GM23248 (cell line): ENCODE measurements around the gene FAM151A. TPM values are rescaled to one million over a fixed set of nuclear protein-coding genes. Genes with fewer than 3 reads are reported as not detected.
A peak's percentile ranks its signal among the peaks of the same experiment; 100 is the strongest.

ENCODE experiments used
- DNase-seq: peaks from one replicate; pipeline ENCODE4 v3.0.0-alpha.2; 2015
- H2AFZ ChIP-seq: fragments of 200-600 bp; sonication (generic); 2 replicates; pipeline ENCODE4 v1.6.1; 2016; ENCODE audit warnings: antibody characterized with exemption
- H3F3A ChIP-seq: fragments of 200-600 bp; sonication (generic); 2 replicates; pipeline ENCODE4 v1.6.1; 2016; ENCODE audit warnings: mild to moderate bottlenecking, antibody characterized with exemption, mixed run types; ENCODE audit not compliant: insufficient read depth
- H3K27ac ChIP-seq: fragments of 200-600 bp; sonication (generic); 2 replicates; pipeline ENCODE4 v1.5.1; 2016; ENCODE audit warnings: mild to moderate bottlenecking
- H3K27me3 ChIP-seq: fragments of 200-600 bp; sonication (generic); replicated peaks from 2 replicates; pipeline ENCODE4 v1.6.1; 2016; ENCODE audit warnings: mild to moderate bottlenecking; ENCODE audit not compliant: insufficient read depth
- H3K36me3 ChIP-seq: fragments of 200-600 bp; sonication (generic); 2 replicates; pipeline ENCODE4 v1.6.1; 2016; ENCODE audit warnings: low read depth, mild to moderate bottlenecking
- H3K4me1 ChIP-seq: fragments of 200-600 bp; sonication (generic); 2 replicates; pipeline ENCODE4 v1.6.1; 2016; ENCODE audit warnings: mild to moderate bottlenecking; ENCODE audit not compliant: insufficient read depth
- H3K4me2 ChIP-seq: fragments of 200-600 bp; sonication (generic); one replicate; pipeline ENCODE4 v1.6.1; 2016; ENCODE audit warnings: mild to moderate bottlenecking; ENCODE audit not compliant: unreplicated experiment
- H3K4me3 ChIP-seq: fragments of 200-600 bp; sonication (generic); 2 replicates; pipeline ENCODE4 v1.5.1; 2016; ENCODE audit warnings: mild to moderate bottlenecking
- H3K79me2 ChIP-seq: fragments of 200-600 bp; sonication (generic); 2 replicates; pipeline ENCODE4 v1.6.1; 2016; ENCODE audit warnings: mild to moderate bottlenecking; ENCODE audit not compliant: insufficient read depth
- H3K9ac ChIP-seq: fragments of 200-600 bp; sonication (generic); 2 replicates; pipeline ENCODE4 v1.6.1; 2016; ENCODE audit warnings: mild to moderate bottlenecking
- H3K9me2 ChIP-seq: fragments of 200-600 bp; sonication (generic); 2 replicates; pipeline ENCODE4 v1.6.1; 2016; ENCODE audit warnings: mixed run types, mild to moderate bottlenecking, moderate library complexity; ENCODE audit not compliant: insufficient read depth
- H3K9me3 ChIP-seq: fragments of 200-600 bp; sonication (generic); one replicate; pipeline ENCODE4 v1.6.1; 2017; ENCODE audit warnings: low read depth
- H4K20me1 ChIP-seq: fragments of 200-600 bp; sonication (generic); 2 replicates; pipeline ENCODE4 v1.6.0; 2016; ENCODE audit not compliant: insufficient read depth
- EZH2 ChIP-seq: fragments of 200-600 bp; sonication (generic); IDR thresholded peaks from 2 replicates; pipeline ENCODE4 v1.6.1; 2018; ENCODE audit warnings: antibody characterized with exemption, mild to moderate bottlenecking; ENCODE audit not compliant: insufficient read depth, poor library complexity, severe bottlenecking
- EZH2phosphoT487 ChIP-seq: fragments of 200-600 bp; sonication (generic); IDR thresholded peaks from 2 replicates; pipeline ENCODE4 v1.6.1; 2018; ENCODE audit warnings: antibody characterized with exemption, moderate library complexity, mild to moderate bottlenecking, low read depth; ENCODE audit not compliant: insufficient read depth
- WGBS, 2 experiments: methylation state at CpG; one replicate each; pipeline ENCODE4 v1.1.6; 2015 to 2017; ENCODE audit warnings: low lambda C conversion rate in 2 of 2, low coverage in 1 of 2; ENCODE audit errors: missing lambda C conversion rate in 2 of 2; 5-methylcytosine and 5-hydroxymethylcytosine counted together
- in situ Hi-C: fragments of 300-500 bp; cut with MboI; formaldehyde crosslinking; loops from 2 replicates; pipeline ENCODE4 v1.15.0; 2020
- polyA plus RNA-seq: library from polyadenylated mRNA; unstranded; fragments of >200 nt; fragmentation: Nextera tagmentation; extraction: Ambion mirVana; gene quantifications from 2 replicates; pipeline ENCODE4 v1.2.1, GENCODE V29; 2016
- total RNA-seq: library from RNA; depleted of rRNA; stranded (reverse); fragments of >200 nt; shearing (Covaris generic); gene quantifications from 2 replicates; pipeline ENCODE4 v1.2.3, GENCODE V29; 2014

The FAM151A gene
- total and polyA plus RNA-seq, 2 experiments from 2014 or later = 0.09 TPM; not detected in 1

DNA sequence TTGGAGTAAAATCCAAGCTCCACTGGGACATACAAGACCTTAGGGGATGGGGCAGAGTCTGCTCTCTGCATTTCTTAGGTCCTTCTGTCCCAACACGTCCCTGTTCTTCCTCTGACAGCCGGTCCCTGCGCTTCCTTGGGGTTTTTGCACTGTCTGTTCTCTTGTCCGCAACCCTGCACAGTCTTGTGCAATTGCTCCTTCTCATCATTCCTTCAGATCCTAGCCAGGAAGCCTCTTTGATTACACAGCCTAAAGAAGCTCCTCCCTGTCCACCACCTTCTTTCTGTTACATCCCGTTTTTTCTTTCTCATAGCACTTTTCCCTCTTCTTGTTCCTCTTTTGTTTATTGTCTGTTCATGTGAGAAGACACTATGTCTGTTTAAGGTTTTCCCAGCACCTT is 55.4 kb downstream of the FAM151A start:
- in situ Hi-C loops = no loop called here

GRCh38 chr1:54566438-54567141 is 56.7 kb downstream of the FAM151A start:
- Histone ChIP-seq H3K4me1 (peaks cover 9% of the 10 kb centered on the region), H3K79me2 (no peaks in the 10 kb centered on the region), H3K9ac (no peak overlapping the region), H3K27ac (no peak overlapping the region), H2AFZ (no peak overlapping the region), H3K9me3 (no peaks in the 10 kb centered on the region), H3F3A (no peaks in the 10 kb centered on the region), H4K20me1 (no peaks in the 10 kb centered on the region), H3K9me2 (no peaks in the 10 kb centered on the region), H3K27me3 (no peaks in the 10 kb centered on the region), H3K4me3 (no peak overlapping the region), H3K4me2 (no peak overlapping the region), H3K36me3 (no peaks in the 10 kb centered on the region)
- WGBS, 2 experiments = 71 to 78% methylated on average over 5 of the region's 5 CpGs
- TF ChIP-seq EZH2 = no peak
- no peak for TF ChIP-seq EZH2phosphoT487
- DNase-seq = no peak
- in situ Hi-C loops = no loop called here

More for the DNA sequence above, 55.4 kb downstream of the FAM151A start:
- no peak for TF ChIP-seq EZH2phosphoT487
- H2AFZ ChIP-seq = no peak overlapping the region
- H3K9ac ChIP-seq = no peak overlapping the region
- H4K20me1 ChIP-seq = no peaks in the 10 kb centered on the region
- no peaks in the 10 kb centered on the region for H3K9me3 ChIP-seq
- no peaks in the 10 kb centered on the region for H3K79me2 ChIP-seq
- no peaks in the 10 kb centered on the region for H3K9me2 ChIP-seq
- no peaks in the 10 kb centered on the region for H3K36me3 ChIP-seq
- DNase-seq = peak; percentile 40
- no peaks in the 10 kb centered on the region for H3F3A ChIP-seq
- no peak overlapping the region for H3K4me2 ChIP-seq
- no peak overlapping the region for H3K4me3 ChIP-seq
- H3K27ac ChIP-seq = no peak overlapping the region
- no peaks in the 10 kb centered on the region for H3K27me3 ChIP-seq
- peaks cover 9% of the 10 kb centered on the region for H3K4me1 ChIP-seq
- WGBS, 2 experiments = 74 to 78% methylated on average over 5 of the region's 5 CpGs

GRCh38 chr1:54565113-54565501 is 58.2 kb downstream of the FAM151A start:
- H3K9me2 ChIP-seq = no peaks in the 10 kb centered on the region
- in situ Hi-C loops = no loop called here

GRCh38 chr1:54564312-54565112 is 58.8 kb downstream of the FAM151A start:
- no peak for DNase-seq
- Histone ChIP-seq H3K4me2 (no peak overlapping the region), H3K9ac (no peak overlapping the region), H3K79me2 (no peaks in the 10 kb centered on the region), H3K4me3 (no peak overlapping the region), H3K9me2 (no peaks in the 10 kb centered on the region), H3K27me3 (no peaks in the 10 kb centered on the region), H3K4me1 (peaks cover 6% of the 10 kb centered on the region), H3F3A (no peaks in the 10 kb centered on the region), H3K36me3 (no peaks in the 10 kb centered on the region), H4K20me1 (no peaks in the 10 kb centered on the region), H3K27ac (no peak overlapping the region), H2AFZ (no peak overlapping the region), H3K9me3 (no peaks in the 10 kb centered on the region)
- WGBS, 2 experiments = 83 to 87% methylated on average over 17 of the region's 17 CpGs
- no peak for TF ChIP-seq EZH2
- in situ Hi-C loops = no loop called here

More at GRCh38 chr1:54565113-54565501, 58.2 kb downstream of the FAM151A start:
- TF ChIP-seq EZH2phosphoT487 (no peak), EZH2 (no peak)
- Histone ChIP-seq H3K9me3 (no peaks in the 10 kb centered on the region), H3K36me3 (no peaks in the 10 kb centered on the region), H3K27me3 (no peaks in the 10 kb centered on the region), H4K20me1 (no peaks in the 10 kb centered on the region), H3K79me2 (no peaks in the 10 kb centered on the region), H3K4me2 (no peak overlapping the region), H3K9ac (no peak overlapping the region), H3F3A (no peaks in the 10 kb centered on the region), H2AFZ (no peak overlapping the region), H3K4me3 (no peak overlapping the region), H3K27ac (no peak overlapping the region), H3K4me1 (peaks cover 9% of the 10 kb centered on the region)
- no peak for DNase-seq
- WGBS, 2 experiments = 93 to 96% methylated on average over 4 of the region's 4 CpGs
